HEK293 (cell line): Measurements from ENCODE around the gene ERCC5.

ENCODE experiments used
- CTCF ChIA-PET: fragments of 350-600 bp; formaldehyde crosslinking; extraction: SDS; loops from one replicate; lab custom pipeline; 2021; ENCODE audit warnings: antibody characterized with exemption; lab: Yijun Ruan, JAX
- POLR2A ChIA-PET: fragments of 300-600 bp; formaldehyde crosslinking; extraction: SDS; loops from one replicate; lab custom pipeline; 2020; ENCODE audit warnings: antibody characterized with exemption, inconsistent platforms; lab: Yijun Ruan, JAX
- H3K27ac ChIP-seq: fragments of 200-500 bp; sonication (Bioruptor generic); 2 replicates; pipeline ENCODE4 v1.5.1; 2014; ENCODE audit warnings: low read depth, low read length, control low read depth, inconsistent platforms; ENCODE audit errors: extremely low read depth
- H3K36me3 ChIP-seq, 2 experiments: fragments of 200-500 bp in 1 of 2; sonication (Bioruptor generic) in 1 of 2; 1 replicate in 1 of 2; 2 replicates in 1 of 2; pipeline ENCODE4 v1.5.1; 2014 to 2017; ENCODE audit warnings: inconsistent platforms in 2 of 2, low read length in 2 of 2; ENCODE audit not compliant: control insufficient read depth in 2 of 2, insufficient read depth in 1 of 2
- H3K4me1 ChIP-seq: fragments of 200-500 bp; sonication (Bioruptor generic); 2 replicates; pipeline ENCODE4 v1.5.1; 2014; ENCODE audit warnings: mild to moderate bottlenecking, low read length, inconsistent platforms; ENCODE audit not compliant: control insufficient read depth, insufficient read depth
- H3K4me3 ChIP-seq: 2 replicates; pipeline ENCODE4 v1.5.1; 2011; ENCODE audit warnings: low read depth, mild to moderate bottlenecking, control low read depth, low read length, moderate library complexity
- H3K9me3 ChIP-seq: fragments of 200-500 bp; sonication (Bioruptor generic); 2 replicates; pipeline ENCODE4 v1.5.1; 2014; ENCODE audit warnings: low read depth, low read length, inconsistent platforms; ENCODE audit not compliant: control insufficient read depth, insufficient read depth
- ATF2 ChIP-seq: fragments of 450-650 bp; formaldehyde crosslinking; IDR thresholded peaks from 2 replicates; pipeline ENCODE4 v1.5.1; 2016; ENCODE audit warnings: missing biosample characterization, missing genetic modification characterization, low read depth
- TCF7L2 ChIP-seq: IDR thresholded peaks from 2 replicates; pipeline ENCODE4 v1.6.1; 2011; ENCODE audit warnings: low read depth, mild to moderate bottlenecking, inconsistent platforms, low read length, moderate library complexity, borderline replicate concordance
- ZNF114 ChIP-seq: fragments of 450-650 bp; formaldehyde crosslinking; IDR thresholded peaks from 2 replicates; pipeline ENCODE4 v1.5.0; 2017; ENCODE audit warnings: missing biosample characterization, missing genetic modification characterization
- ZNF132 ChIP-seq: fragments of 450-650 bp; formaldehyde crosslinking; IDR thresholded peaks from 2 replicates; pipeline ENCODE4 v1.5.1; 2017; ENCODE audit warnings: missing biosample characterization, missing genetic modification characterization, borderline replicate concordance
- ZNF335 ChIP-seq: fragments of 450-650 bp; formaldehyde crosslinking; conservative IDR thresholded peaks from 2 replicates; pipeline ENCODE4 v1.5.1; 2016; ENCODE audit warnings: missing biosample characterization, missing genetic modification characterization
- ZNF354C ChIP-seq: fragments of 450-650 bp; formaldehyde crosslinking; IDR thresholded peaks from 2 replicates; pipeline ENCODE4 v1.5.1; 2016; ENCODE audit warnings: missing biosample characterization, missing genetic modification characterization, low read depth, borderline replicate concordance
- ZNF521 ChIP-seq: fragments of 450-650 bp; formaldehyde crosslinking; IDR thresholded peaks from 2 replicates; pipeline ENCODE4 v1.5.1; 2017; ENCODE audit warnings: missing biosample characterization, mild to moderate bottlenecking, missing genetic modification characterization
- ZNF529 ChIP-seq: fragments of 450-650 bp; formaldehyde crosslinking; IDR thresholded peaks from 2 replicates; pipeline ENCODE4 v1.5.1; 2017; ENCODE audit warnings: missing genetic modification characterization, missing biosample characterization; ENCODE audit not compliant: insufficient replicate concordance
- ZNF555 ChIP-seq: fragments of 450-650 bp; formaldehyde crosslinking; conservative IDR thresholded peaks from 2 replicates; pipeline ENCODE4 v1.5.1; 2017; ENCODE audit warnings: missing biosample characterization, mild to moderate bottlenecking, missing genetic modification characterization, inconsistent platforms
- ZNF623 ChIP-seq: fragments of 450-650 bp; formaldehyde crosslinking; IDR thresholded peaks from 2 replicates; pipeline ENCODE4 v1.5.1; 2016; ENCODE audit warnings: missing biosample characterization, missing genetic modification characterization
- TF ChIP-seq, protein P1 (sequence below): fragments of 450-650 bp; formaldehyde crosslinking; IDR thresholded peaks from 2 replicates; pipeline ENCODE4 v1.5.0; 2017; ENCODE audit warnings: missing biosample characterization, missing genetic modification characterization, borderline replicate concordance

The ERCC5 gene

GRCh38 chr13:102922184-102922583, 76.4 kb downstream of the ERCC5 start:
- no peaks in the 10 kb centered on the region for H3K9me3 ChIP-seq
- no peaks in the 10 kb centered on the region for H3K36me3 ChIP-seq
- CTCF ChIA-PET = no interaction called here
- H3K4me1 ChIP-seq = no peaks in the 10 kb centered on the region
- TF ChIP-seq ZNF132 (tag by site-specific recombination) (no peak), ATF2 (tag by site-specific recombination) (no peak), ZNF521 (tag by site-specific recombination) (no peak), ZNF555 (tag by site-specific recombination) (no peak), ZNF529 (tag by site-specific recombination) (no peak), ZNF114 (no peak), ZNF335 (tag by site-specific recombination) (no peak), ZNF623 (tag by site-specific recombination) (no peak), TCF7L2 (no peak), ZNF354C (tag by site-specific recombination) (no peak)
- TF ChIP-seq, protein P1, sequence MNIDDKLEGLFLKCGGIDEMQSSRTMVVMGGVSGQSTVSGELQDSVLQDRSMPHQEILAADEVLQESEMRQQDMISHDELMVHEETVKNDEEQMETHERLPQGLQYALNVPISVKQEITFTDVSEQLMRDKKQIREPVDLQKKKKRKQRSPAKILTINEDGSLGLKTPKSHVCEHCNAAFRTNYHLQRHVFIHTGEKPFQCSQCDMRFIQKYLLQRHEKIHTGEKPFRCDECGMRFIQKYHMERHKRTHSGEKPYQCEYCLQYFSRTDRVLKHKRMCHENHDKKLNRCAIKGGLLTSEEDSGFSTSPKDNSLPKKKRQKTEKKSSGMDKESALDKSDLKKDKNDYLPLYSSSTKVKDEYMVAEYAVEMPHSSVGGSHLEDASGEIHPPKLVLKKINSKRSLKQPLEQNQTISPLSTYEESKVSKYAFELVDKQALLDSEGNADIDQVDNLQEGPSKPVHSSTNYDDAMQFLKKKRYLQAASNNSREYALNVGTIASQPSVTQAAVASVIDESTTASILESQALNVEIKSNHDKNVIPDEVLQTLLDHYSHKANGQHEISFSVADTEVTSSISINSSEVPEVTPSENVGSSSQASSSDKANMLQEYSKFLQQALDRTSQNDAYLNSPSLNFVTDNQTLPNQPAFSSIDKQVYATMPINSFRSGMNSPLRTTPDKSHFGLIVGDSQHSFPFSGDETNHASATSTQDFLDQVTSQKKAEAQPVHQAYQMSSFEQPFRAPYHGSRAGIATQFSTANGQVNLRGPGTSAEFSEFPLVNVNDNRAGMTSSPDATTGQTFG (tag by site-specific recombination) = no peak
- TF ChIP-seq, all 188 proteins: peak for 0
- H3K4me3 ChIP-seq = no peak overlapping the region
- POLR2A ChIA-PET = interaction anchor here (0.9 kb wide), 1 partner anchor 301 kb away, joined by 7 read pairs; no protein-coding TSS in a partner anchor
- H3K27ac ChIP-seq = no peak overlapping the region
